ENCODE measurements around the gene SMARCA2.

- no peak for TF ChIP-seq YY1 (IDR thresholded peaks at IDR 0.05)
- no peak for TF ChIP-seq GABPA (IDR thresholded peaks at IDR 0.05 in 1 of 2, conservative IDR thresholded peaks at IDR 0.05 in 1 of 2)
- TF ChIP-seq MAX (IDR thresholded peaks at IDR 0.05), result no peak
- no peak for TF ChIP-seq HNF4A (conservative IDR thresholded peaks at IDR 0.05)
- TF ChIP-seq ATF3 (IDR thresholded peaks at IDR 0.05), result no peak
- TF ChIP-seq CTCF (IDR thresholded peaks at IDR 0.05; ENCODE audit: low read depth, low read length, missing input control), result no peak
- no peak for TF ChIP-seq FOXA1 (IDR thresholded peaks at IDR 0.05)
Observed at GRCh38 chr9:1969898-1970297, 45.2 kb upstream of the SMARCA2 start.

All from liver (tissue), 3 donors.